HL-60 (cell line): ENCODE measurements around the gene DHX16.
"Not testable (repeated sequence)": the region's sequence is repeated elsewhere in the genome, so short reads cannot be mapped to it uniquely, and the experiment has no call there.

Source experiments
- DNase-seq, 2 experiments: peaks; one replicate each; pipeline ENCODE4 v3.0.0-alpha.2; 2010 to 2020; ENCODE audit warnings: low read depth in 1 of 2, low spot score in 1 of 2
- H3K27ac ChIP-seq: fragments of 250-450 bp; sonication (Bioruptor Pico); replicated peaks from 2 replicates; pipeline ENCODE4 v1.5.1; 2020; ENCODE audit warnings: mild to moderate bottlenecking, moderate library complexity
- H3K27me3 ChIP-seq: fragments of 250-450 bp; sonication (Bioruptor Pico); 2 replicates; pipeline ENCODE4 v1.5.1; 2021; ENCODE audit warnings: mild to moderate bottlenecking, moderate library complexity; ENCODE audit not compliant: insufficient read depth, poor library complexity, severe bottlenecking
- H3K4me3 ChIP-seq: replicated peaks from 2 replicates; pipeline ENCODE4 v1.5.1; 2011; ENCODE audit warnings: mild to moderate bottlenecking, control low read depth, low read length; ENCODE audit not compliant: insufficient read depth
- GABPA ChIP-seq: IDR thresholded peaks from 2 replicates; pipeline ENCODE4 v1.6.1; 2012; ENCODE audit warnings: low read depth
- POLR2AphosphoS5 ChIP-seq: IDR thresholded peaks from 2 replicates; pipeline ENCODE4 v1.6.1; 2012; ENCODE audit warnings: low read depth
- REST ChIP-seq: IDR thresholded peaks from 2 replicates; pipeline ENCODE4 v1.6.1; 2012; ENCODE audit warnings: low read depth; ENCODE audit not compliant: insufficient replicate concordance
- SPI1 ChIP-seq: IDR thresholded peaks from 2 replicates; pipeline ENCODE4 v1.6.1; 2012; ENCODE audit warnings: low read depth, mild to moderate bottlenecking, borderline replicate concordance
- TF ChIP-seq, protein P1 (sequence below): IDR thresholded peaks from one replicate; pipeline ENCODE4 v1.5.1; 2011; ENCODE audit warnings: low read length, control low read depth, inconsistent platforms; ENCODE audit not compliant: insufficient read depth

The DHX16 gene

DNA sequence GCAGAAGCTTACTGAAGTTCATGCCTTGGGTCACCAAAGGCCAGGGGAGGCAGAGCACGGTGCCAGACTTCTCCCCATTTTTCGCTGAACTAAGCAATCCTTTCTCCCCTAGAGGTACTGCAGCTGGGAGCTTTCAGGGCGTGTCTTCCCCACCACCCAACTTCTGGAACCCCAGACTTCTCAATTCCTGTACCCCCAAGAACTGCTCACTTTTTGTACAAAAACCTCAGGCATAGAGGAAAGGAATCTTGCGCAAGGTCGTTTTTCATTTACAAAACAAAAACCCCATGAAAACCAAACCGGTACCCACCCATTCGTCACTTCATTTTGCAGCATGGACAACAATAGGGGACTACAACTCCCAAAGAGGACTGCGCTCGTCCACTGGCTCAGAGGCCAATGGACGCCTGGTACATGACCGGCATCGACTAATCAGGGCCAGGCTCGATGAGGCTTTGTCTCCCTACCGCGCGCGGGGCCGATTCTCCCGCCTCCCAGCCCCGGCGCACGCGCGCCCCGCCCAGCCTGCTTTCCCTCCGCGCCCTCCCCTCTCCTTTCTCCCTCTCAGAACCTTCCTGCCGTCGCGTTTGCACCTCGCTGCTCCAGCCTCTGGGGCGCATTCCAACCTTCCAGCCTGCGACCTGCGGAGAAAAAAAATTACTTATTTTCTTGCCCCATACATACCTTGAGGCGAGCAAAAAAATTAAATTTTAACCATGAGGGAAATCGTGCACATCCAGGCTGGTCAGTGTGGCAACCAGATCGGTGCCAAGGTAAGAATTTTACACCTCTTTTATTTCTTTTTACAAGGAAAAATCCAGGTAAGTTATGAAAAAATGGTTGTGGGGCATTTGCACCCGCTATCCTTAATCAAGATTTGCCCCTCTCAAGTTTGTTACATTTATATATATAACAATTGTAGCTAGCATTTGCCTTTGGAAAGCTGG, 47.3 kb upstream of the DHX16 start, which contains the start of gene TUBB:
Gene TUBB (plus strand): TSS at position 562 of the 947 bp plus-strand sequence. CDS start 155 bp downstream, at position 717.
- DNase-seq, result peak; percentile 98 to 99
- peak within 1 kb of the TSS; percentile 93 for H3K27ac ChIP-seq
- peak within 1 kb of the TSS; percentile 67 for H3K4me3 ChIP-seq
- TF ChIP-seq REST (peak; percentile 64), SPI1 (no peak; the same call in 1 of the 2 replicates), POLR2AphosphoS5 (peak; percentile 93), GABPA (no peak)
- no peaks in the 10 kb centered on the region for H3K27me3 ChIP-seq

DNA sequence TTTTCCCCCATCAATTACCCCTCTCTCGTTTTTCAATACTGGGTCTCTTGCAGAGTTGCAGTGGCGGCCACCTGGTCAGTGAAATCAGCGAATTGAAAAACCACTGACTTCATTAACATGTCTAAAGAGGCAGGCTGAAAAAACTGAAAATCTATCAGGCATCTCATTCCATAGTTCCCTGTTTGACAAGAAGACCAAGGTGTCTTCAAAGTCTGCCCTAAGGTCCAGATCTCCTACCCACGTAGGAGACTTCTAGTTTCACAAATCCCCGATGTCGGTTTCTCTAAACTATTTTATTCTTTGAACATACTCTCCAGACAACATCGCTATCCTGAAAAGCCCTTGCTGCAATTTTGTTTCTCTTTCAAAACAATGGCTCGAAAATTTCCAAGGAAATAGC, 46.5 kb upstream of the DHX16 start:
- no peak for DNase-seq
- H3K27me3 ChIP-seq, result no peaks in the 10 kb centered on the region
- TF ChIP-seq, protein P1, sequence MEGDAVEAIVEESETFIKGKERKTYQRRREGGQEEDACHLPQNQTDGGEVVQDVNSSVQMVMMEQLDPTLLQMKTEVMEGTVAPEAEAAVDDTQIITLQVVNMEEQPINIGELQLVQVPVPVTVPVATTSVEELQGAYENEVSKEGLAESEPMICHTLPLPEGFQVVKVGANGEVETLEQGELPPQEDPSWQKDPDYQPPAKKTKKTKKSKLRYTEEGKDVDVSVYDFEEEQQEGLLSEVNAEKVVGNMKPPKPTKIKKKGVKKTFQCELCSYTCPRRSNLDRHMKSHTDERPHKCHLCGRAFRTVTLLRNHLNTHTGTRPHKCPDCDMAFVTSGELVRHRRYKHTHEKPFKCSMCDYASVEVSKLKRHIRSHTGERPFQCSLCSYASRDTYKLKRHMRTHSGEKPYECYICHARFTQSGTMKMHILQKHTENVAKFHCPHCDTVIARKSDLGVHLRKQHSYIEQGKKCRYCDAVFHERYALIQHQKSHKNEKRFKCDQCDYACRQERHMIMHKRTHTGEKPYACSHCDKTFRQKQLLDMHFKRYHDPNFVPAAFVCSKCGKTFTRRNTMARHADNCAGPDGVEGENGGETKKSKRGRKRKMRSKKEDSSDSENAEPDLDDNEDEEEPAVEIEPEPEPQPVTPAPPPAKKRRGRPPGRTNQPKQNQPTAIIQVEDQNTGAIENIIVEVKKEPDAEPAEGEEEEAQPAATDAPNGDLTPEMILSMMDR, result no peak
- H3K4me3 ChIP-seq, result peak overlapping the region; percentile 67
- H3K27ac ChIP-seq, result peak overlapping the region; percentile 93

DNA sequence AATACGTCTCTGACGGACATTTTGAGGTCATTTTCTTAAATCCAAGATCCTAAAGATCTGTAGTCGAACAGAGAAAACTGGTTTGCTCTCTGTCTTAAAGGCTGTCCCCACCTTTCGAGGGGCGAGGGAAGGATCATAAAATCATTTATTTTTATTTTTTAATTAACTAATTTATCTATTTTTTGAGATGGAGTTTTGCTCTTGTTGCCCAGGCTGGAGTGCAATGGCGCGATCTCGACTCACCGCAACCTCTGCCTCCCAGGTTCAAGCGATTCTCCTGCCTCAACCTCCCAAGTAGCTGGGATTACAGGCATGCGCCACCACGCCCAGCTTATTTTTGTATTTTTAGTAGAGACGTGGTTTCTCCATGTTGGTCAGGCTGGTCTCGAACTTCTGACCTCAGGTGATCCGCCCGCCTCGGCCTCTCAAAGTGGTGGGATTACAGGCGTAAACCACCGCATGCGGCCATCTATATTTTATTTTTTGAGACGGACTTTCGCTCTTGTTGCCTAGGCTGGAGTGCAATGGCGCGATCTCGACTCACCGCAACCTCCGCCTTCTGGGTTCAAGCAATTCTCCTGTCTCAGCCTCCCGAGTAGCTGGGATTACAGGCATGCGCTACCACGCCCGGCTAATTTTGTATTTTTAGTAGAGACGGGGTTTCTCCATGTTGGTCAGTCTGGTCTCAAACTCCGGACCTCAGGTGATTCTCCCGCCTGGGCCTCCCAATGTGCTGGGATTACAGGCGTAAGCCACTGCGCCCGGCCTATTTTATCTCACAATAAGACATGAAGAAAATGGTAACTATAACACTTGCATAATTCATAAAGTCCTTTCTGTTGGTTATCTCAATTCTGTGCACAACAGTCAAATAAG, 45.3 kb upstream of the DHX16 start:
- H3K27me3 ChIP-seq, DNase-seq: not testable (repeated sequence)
- Histone ChIP-seq H3K27ac (peak overlapping the region; percentile 93), H3K4me3 (peak overlapping the region; percentile 32)

- Histone ChIP-seq H3K27ac (peak within 1 kb of the TSS; percentile 97), H3K4me3 (peak within 1 kb of the TSS; percentile 47), H3K27me3 (no peaks in the 10 kb centered on the region)
- TF ChIP-seq, protein P1, result peak; percentile 4
- TF ChIP-seq SPI1 (peak; percentile 51; the same call in 1 of the 2 replicates), POLR2AphosphoS5 (peak; percentile 93), REST (peak; percentile 49), GABPA (peak; percentile 35; the same call in 1 of the 2 replicates)
- DNase-seq, result peak; percentile 100
Observed at GRCh38 chr6:30717129-30717844, 44.5 kb upstream of the DHX16 start, which contains the start of gene MDC1. TSS of gene MDC1 (minus strand) at chr6:30717281. CDS start at chr6:30715175, 2,106 bp downstream.
